Measurements from ENCODE around the gene KRTAP2-1.
"Not testable (repeated sequence)": the region's sequence is repeated elsewhere in the genome, so short reads cannot be mapped to it uniquely, and the experiment has no call there.

The KRTAP2-1 gene

GRCh38 chr17:41046735-41047465, at the start of gene KRTAP2-1:
TSS of gene KRTAP2-1 (minus strand) at chr17:41047316. CDS start at chr17:41047267, 49 bp downstream.
- DNase-seq (ENCODE audit: low read depth) = not testable (repeated sequence)

GRCh38 chr17:41096055-41096454, 48.9 kb upstream of the KRTAP2-1 start:
- no peak for DNase-seq (ENCODE audit: low read depth)

- DNase-seq (ENCODE audit: low read depth) = not testable (repeated sequence)
These were observed 41.7 kb upstream of the KRTAP2-1 start for GRCh38 chr17:41088760-41089352.

- not testable (repeated sequence) for DNase-seq (ENCODE audit: low read depth)
These were observed 37.2 kb upstream of the KRTAP2-1 start, which contains the start of gene KRTAP4-7 for GRCh38 chr17:41084100-41084856. TSS of gene KRTAP4-7 (plus strand) at chr17:41084150. CDS start at chr17:41084207, 57 bp downstream.

DNA sequence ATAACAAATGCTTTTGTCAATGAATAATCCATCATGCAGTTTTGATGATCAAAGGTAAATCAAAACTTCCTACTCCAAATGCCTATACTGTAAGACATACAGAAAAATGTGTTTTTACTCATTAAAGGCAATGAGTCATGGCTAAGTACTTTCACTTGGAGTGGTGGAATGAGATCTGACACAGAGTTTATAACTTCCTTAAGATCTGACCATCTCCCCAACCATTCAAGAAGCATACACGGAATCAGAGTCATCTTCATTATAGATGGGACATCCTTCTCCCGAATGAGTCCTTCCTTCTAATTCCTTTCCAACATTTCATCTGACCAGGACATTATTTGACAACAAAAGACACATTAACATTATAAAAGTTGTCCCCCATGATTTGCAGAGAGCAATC, 36.3 kb upstream of the KRTAP2-1 start:
- DNase-seq (ENCODE audit: low read depth) = peak; percentile 39

DNA sequence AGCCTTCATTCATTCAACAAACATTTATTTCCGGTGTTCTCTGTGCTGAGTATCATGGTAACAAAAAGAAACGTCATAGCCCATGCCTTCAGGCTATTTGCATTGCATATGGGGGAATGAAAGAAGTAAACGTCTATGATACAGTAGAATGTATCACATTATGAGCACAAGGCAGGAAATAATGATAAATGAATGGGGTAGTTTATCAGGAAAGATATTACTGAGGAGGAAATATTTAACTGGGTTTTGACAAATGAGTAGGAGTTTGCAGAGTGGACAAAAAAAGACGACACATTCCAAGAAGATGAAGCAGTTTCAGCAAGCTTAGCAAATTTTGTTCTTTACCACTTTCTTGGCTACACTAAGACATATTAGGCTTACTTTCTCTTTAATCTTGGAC, 35.5 kb upstream of the KRTAP2-1 start:
- no peak for DNase-seq (ENCODE audit: low read depth)

DNA sequence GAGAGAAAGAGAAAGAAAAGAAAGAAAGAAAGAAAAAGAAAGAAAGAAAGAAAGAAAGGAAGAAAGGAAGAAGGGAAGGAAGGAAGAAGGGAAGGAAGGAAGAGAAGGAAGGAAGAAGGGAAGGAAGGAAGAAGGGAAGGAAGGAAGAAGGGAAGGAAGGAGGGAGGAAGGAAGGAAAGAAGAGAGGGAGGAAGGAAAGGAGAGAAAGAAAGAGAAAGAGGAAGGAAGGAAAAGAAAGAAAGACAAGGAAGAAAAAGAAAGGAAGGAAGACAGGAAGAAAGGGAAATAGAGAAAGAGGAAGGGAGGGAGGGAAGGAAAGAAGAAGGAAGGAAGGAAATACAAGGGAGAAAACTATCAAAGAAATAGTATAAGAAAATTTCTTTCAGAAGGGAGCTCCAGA, 29.7 kb upstream of the KRTAP2-1 start:
- DNase-seq (ENCODE audit: low read depth) = no peak

GRCh38 chr17:41073676-41074075, 26.6 kb upstream of the KRTAP2-1 start:
- DNase-seq (ENCODE audit: low read depth) = no peak

GRCh38 chr17:41071606-41072360, 24.7 kb upstream of the KRTAP2-1 start:
- no peak for DNase-seq (ENCODE audit: low read depth)

- DNase-seq (ENCODE audit: low read depth) = no peak
These were observed 21.9 kb upstream of the KRTAP2-1 start for GRCh38 chr17:41069031-41069430.

DNA sequence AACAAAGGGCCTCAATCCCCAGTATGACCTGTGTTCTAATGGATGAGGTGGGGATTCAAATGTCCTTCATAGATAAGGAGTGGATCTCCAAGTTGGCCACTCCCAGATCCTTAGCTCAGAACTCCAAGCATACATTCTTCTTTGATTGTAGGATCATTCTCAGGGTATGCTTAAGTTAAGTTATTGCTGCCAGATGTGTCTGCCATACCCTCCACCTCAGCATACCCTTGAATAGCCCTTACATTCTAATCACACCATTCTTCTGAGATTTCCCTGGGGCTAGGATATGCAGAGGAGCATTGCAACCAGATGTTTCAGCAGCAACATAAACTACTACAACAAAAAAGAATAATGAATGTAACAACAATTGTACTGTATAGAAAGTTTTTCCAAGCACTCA, 20.2 kb upstream of the KRTAP2-1 start:
- no peak for DNase-seq (ENCODE audit: low read depth)

DNA sequence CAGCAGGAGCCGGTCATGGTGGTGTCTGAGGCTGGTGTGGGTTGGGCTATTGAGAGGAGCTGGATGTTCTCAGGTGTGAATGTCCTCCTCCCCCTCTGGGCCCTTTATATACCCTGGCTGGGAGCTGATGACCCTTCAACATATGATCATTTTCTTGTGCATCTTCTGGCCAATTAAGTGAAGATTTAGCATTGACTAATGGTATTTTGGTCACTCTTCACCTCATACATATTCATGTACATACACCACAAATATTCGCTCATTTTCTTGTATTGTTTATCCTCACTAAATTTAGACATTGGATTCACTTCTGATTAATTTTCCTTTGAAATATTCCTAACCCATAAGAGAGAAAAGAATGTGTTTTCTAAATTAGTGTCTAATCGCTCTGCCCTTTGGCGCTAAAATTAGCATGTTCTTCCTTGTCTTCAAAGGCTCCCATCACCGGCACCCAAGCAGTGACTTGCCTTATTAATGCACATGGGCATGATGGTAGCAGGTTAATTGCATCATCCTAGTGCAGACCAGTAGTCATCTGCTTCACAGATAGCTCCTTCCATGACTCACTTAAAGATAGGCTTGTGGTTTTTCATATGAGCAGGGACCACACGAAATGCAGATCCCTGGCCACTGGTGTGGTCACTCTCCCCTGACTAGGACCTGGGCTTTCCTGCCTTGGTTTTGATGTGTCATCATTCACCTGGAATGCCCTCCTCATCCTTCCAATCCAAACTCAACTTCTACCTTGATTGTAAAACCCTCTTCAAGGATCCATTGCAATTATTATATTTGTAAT, 18.9 kb upstream of the KRTAP2-1 start, which contains the start of gene KRTAP2-4:
TSS of gene KRTAP2-4 (minus strand) at position 51 of the 796 bp plus-strand sequence. CDS start at position 17, 34 bp downstream.
- DNase-seq (ENCODE audit: low read depth) = peak; percentile 98

GRCh38 chr17:41065016-41065689, 18.0 kb upstream of the KRTAP2-1 start:
- not testable (repeated sequence) for DNase-seq (ENCODE audit: low read depth)

DNA sequence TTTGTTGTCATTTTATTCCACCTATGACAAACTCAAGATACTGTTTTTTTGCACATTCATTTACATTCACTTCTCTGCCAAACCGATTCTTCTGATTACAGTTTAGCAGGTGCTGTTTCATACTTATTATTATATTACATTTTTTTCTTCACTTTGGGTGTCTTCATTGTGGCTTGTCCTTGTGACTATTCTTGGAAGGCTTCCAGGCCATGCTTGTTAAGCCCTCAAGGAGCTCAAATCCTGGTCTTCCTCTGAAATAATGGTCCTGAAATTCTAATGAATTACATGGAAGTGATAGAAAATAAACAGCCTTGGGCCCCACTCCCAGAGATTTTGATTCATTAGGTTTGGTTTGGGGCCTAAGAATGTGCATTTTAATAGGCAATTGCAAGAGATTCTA, 17.2 kb upstream of the KRTAP2-1 start:
- DNase-seq (ENCODE audit: low read depth) = no peak

GRCh38 chr17:41063449-41063848, 16.3 kb upstream of the KRTAP2-1 start:
- DNase-seq (ENCODE audit: low read depth) = no peak

- peak; percentile 96 for DNase-seq (ENCODE audit: low read depth)
These were observed 14.8 kb upstream of the KRTAP2-1 start for GRCh38 chr17:41061964-41062363.

- DNase-seq (ENCODE audit: low read depth) = peak; percentile 87
These were observed 13.0 kb upstream of the KRTAP2-1 start, which contains the start of gene KRTAP2-3 for GRCh38 chr17:41060052-41060604. TSS of gene KRTAP2-3 (minus strand) at chr17:41060114. CDS start at chr17:41060050, 64 bp downstream.

- peak; percentile 95 for DNase-seq (ENCODE audit: low read depth)
These were observed 12.3 kb upstream of the KRTAP2-1 start for GRCh38 chr17:41059276-41060051.

- peak; percentile 70 for DNase-seq (ENCODE audit: low read depth)
These were observed 11.6 kb upstream of the KRTAP2-1 start for GRCh38 chr17:41058741-41059140.
